ENCODE data around the gene CHRM1.
"Not testable (repeated sequence)": the region's sequence is repeated elsewhere in the genome, so short reads cannot be mapped to it uniquely, and the experiment has no call there.

Gene CHRM1

DNA sequence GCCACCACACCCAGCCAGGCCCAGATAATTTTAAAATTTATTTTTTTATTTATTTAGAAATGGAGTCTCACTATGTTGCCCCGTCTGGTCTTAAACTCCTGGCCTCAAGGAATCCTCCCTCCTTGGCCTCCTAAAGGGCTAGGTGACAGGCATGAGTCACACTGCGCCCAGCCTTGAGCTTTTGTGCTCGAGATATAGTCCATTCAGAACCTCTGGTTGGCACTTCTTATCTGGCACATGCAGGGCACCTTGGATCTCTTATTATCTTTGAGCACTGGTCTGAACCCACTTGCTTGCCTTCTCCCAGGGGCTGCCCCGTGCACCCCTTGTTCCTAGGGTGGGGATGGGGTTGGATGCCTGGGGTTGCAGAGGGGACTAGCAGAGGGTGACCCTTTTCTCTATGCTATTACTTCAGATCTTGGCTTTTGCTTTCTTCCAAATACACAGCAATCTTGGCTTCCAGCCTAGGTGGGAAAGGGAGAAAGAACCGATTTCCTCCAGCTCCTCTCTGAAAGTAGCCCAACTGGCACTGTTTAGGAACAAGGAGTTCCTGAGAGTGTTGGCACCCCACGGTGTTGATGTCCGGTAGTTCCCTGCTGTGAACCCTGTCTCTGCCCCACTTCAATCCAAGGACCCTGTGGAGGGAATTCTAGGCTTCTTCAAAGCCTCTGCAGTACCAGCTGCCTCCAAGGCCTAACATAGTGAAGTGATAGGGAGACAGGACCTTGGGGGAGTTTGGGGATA is 41.8 kb downstream of the CHRM1 start:
- Mint-ChIP-seq H3K9me3 (no peaks in the 10 kb centered on the region), H3K27ac (peak overlapping the region; percentile 100), H3K27me3 (no peaks in the 10 kb centered on the region), H3K4me1 (peaks cover 44% of the 10 kb centered on the region), H3K4me3 (peak overlapping the region; percentile 94)
- DNase-seq (no peak), ATAC-seq (no peak)

DNA sequence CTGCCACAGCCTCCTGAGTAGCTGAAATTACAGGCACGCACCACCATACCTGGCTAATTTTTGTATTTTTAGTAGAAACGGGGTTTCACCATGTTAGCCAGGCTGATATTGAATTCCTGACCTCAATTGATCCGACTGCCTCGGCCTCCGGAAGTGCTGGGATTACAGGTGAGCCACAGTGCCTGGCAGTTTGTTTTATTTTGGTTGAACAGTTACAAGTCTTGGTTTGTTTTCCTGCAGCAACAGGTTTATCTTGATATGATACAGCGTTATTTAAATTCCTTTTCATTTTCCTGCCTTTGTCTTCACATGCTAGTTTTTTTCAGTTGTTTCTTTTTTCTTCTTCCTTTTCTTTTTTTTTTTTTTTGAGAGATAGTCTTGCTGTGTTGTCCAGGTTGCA is 44.5 kb downstream of the CHRM1 start:
- no peak for DNase-seq
- Mint-ChIP-seq H3K27ac (no peak overlapping the region), H3K4me1 (peaks cover 19% of the 10 kb centered on the region), H3K27me3 (no peaks in the 10 kb centered on the region), H3K9me3 (no peaks in the 10 kb centered on the region), H3K4me3 (no peak overlapping the region)
- no peak for ATAC-seq

DNA sequence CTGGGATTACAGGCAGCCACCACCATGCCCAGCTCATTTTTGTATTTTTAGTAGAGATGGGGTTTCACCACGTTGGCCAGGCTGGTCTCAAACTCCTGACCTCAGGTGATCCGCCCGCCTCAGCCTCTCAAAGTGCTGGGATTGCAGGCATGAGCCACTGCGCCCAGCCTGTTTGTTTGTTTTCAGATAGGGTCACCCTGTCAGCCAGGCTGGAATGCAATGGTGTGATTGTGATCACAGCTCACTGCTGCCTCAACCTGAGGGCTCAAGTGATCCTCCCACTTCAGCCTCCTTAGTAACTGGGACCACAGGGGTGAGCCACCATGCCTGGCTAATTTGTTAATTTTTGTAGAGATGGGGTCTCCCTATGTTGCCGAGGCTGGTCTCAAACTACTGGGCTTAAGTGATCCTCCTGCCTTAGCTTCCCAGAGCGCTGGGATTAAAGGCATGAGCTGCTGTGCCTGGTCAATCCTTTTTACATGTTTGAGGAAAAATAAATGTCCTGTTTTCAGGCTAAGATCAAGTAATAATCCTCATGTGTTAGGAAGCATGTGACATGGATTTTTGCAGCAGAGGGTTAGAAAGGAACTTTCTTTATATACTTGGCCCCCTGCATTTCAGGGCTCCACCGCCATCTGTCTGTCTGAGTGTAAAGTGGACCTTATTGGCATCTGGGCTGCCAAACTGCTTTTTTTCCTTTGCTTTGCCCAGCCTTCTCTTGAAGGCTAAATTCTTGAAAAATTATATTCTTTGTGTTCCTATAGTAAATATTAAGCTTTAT is 45.3 kb downstream of the CHRM1 start:
- no peak overlapping the region for H3K4me3 Mint-ChIP-seq
- ATAC-seq: no peak
- no peaks in the 10 kb centered on the region for H3K27me3 Mint-ChIP-seq
- peaks cover 14% of the 10 kb centered on the region for H3K4me1 Mint-ChIP-seq
- no peak overlapping the region for H3K27ac Mint-ChIP-seq
- no peaks in the 10 kb centered on the region for H3K9me3 Mint-ChIP-seq
- no peak for DNase-seq

DNA sequence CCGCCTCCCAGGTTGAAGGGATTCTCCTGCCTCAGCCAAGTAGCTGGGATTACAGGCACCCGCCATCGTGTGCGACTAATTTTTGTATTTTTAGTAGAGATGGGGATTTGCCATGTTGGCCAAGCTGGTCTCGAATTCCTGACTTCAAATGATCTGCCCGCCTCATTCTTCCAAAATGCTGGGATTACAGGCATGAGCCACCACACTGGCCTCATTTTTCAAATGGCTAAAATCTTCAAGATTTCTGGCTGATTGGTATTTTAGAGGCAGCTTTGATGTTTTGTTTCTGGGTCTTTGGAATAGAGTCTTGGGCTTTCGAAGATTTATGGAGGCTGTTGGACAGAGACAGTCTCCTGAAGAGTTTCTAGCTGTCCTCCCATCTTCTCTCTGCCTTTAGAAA is 46.3 kb downstream of the CHRM1 start:
- DNase-seq: no peak
- peaks cover 7% of the 10 kb centered on the region for H3K4me1 Mint-ChIP-seq
- peak overlapping the region in 1 of 2 donors; percentile 15 for H3K27ac Mint-ChIP-seq
- no peaks in the 10 kb centered on the region for H3K27me3 Mint-ChIP-seq
- H3K9me3 Mint-ChIP-seq: no peaks in the 10 kb centered on the region
- ATAC-seq: no peak
- no peak overlapping the region for H3K4me3 Mint-ChIP-seq

DNA sequence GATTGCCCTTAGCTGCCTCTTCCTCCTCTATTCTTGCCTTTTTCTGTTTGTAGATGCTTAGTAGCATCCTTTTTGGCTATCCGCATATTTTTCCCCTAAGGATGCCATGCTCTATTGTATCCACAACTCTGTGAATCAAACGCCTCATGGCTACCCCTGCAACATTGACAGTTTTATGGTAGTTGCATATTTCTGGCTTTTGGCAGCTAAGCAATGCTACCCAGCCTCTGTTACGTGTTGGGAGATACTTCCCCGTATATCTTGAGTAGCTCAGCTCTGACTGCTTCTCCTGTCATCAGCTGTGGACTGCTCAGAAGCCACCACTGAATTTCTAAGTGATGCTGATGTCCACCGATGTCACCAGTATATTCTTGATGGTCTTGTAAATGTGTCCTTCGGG is 55.5 kb downstream of the CHRM1 start:
- Mint-ChIP-seq H3K9me3 (no peaks in the 10 kb centered on the region), H3K4me1 (peaks cover 24% of the 10 kb centered on the region), H3K27me3 (no peaks in the 10 kb centered on the region), H3K4me3 (no peak overlapping the region), H3K27ac (no peak overlapping the region)
- DNase-seq: no peak
- no peak for ATAC-seq

DNA sequence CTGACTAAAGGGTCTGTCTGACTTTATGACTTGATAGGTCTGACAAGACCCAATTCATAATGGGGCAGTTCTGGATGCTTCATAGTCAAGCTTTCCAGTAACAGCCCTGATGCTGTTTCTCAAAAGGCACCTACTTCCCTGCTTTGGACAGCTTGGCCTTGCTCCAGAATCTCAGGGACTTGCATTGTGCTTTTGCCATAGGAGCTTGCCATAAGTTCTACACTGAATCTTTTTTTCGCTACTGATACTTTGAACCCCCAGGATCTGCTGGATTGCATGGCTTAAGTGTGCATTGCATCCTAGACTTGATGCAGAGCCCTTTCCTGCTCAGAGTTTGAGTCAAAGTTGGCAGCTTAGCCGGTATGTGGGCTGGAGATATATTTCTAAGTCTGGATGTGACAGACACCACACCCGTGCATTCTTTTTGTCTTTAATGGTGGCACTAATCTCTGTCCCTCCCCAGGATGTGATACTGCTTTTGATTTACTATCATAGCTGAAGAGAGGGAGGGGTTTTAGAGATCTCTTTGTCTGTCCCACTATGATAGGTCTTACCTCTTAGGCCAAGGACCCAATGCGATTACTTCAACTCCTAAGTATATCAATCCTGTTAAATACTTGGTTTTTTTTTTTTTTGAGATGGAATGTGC is 57.4 kb downstream of the CHRM1 start:
- Mint-ChIP-seq H3K9me3 (no peaks in the 10 kb centered on the region), H3K4me3 (no peak overlapping the region), H3K27me3 (no peaks in the 10 kb centered on the region), H3K4me1 (peaks cover 40% of the 10 kb centered on the region), H3K27ac (no peak overlapping the region)
- DNase-seq (no peak), ATAC-seq (no peak)

DNA sequence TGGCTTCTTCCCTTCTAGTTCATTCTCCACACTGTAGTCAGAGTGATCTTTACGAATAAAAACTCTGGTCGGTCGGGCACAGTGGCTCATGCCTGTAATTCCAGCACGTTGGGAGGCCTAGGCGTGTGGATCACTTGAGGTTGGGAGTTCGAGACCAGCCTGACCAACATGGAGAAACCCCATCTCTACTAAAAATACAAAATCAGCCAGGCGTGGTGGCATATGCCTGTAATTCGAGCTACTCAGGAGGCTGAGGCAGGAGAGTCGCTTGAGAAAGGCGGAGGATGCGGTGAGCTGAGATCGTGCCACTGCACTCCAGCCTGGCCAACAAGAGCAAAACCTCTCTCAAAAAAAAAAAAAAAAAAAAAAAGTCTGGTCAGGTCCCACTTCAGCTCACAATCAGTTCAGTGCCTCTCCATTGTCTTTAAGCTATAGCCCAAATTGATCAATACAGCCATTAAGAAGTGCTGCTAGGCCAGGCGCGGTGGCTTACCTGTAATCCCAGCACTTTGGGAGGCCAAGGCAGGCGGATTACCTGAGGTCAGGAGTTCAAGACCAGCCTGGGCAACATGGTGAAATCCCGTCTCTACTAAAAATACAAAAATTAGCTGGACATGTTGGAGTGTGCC is 59.5 kb downstream of the CHRM1 start:
- H3K4me3 Mint-ChIP-seq, ATAC-seq, H3K27ac Mint-ChIP-seq, DNase-seq, H3K27me3 Mint-ChIP-seq, H3K9me3 Mint-ChIP-seq: not testable (repeated sequence)
- peaks cover 60% of the 10 kb centered on the region for H3K4me1 Mint-ChIP-seq

DNA sequence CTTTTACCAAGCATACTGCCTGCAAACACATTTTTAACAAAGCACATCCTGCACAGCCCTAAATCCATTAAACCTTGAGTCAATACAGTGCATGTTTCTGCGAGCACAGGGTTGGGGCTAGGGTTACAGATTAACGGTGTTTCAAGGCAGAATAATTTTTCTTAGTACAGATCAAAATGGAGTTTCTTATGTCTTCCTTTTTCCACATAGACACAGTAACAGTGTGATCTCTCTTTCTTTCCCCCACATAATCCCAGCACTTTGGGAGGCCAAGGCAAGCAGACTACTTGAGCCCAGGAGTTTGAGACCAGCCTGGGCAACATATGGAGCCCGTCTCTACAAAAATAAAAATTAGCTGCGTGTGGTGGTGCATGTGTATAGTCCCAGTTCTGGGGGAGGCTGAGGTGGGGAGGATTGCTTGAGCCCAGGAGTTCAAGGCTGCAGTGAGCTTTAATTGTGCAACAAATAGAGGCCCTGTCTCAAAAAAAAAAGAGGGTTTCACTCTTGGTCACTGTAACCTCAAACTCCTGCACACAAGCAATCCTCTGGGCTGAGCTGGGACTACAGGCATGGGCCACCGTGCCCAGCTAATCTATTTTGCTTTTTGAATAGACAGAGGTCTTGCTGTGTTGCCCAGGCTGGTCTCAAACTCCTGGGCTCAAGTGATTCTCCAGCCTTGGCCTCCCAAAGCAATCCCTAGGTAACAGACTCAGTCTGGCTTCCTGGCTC is 60.2 kb downstream of the CHRM1 start:
- no peaks in the 10 kb centered on the region for H3K27me3 Mint-ChIP-seq
- no peak overlapping the region for H3K27ac Mint-ChIP-seq
- ATAC-seq (peak; percentile 61), DNase-seq (no peak)
- H3K4me1 Mint-ChIP-seq: peaks cover 60% of the 10 kb centered on the region
- H3K4me3 Mint-ChIP-seq: no peak overlapping the region
- no peaks in the 10 kb centered on the region for H3K9me3 Mint-ChIP-seq

DNA sequence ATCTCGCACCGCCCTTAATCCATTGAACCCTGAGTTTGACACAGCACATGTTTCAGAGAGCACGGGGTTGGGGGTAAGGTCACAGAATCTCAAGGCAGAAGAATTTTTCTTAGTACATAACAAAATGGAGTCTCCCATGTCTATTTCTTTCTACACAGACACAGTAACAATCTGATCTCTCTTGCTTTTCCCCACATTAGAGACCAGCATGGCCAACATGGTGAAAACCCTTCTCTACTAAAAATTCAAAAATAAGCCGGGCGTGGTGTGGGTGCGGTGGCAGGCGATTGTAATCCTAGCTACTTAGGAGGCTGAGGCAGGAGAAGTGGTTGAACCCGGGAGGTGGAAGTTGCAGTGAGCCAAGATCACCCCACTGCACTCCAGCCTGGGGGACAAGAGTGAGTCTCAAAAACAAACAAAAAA is 61.9 kb downstream of the CHRM1 start:
- not testable (repeated sequence) for H3K27me3 Mint-ChIP-seq, H3K9me3 Mint-ChIP-seq, DNase-seq, ATAC-seq
- Mint-ChIP-seq H3K4me1 (peaks cover 68% of the 10 kb centered on the region), H3K4me3 (peak overlapping the region in 1 of 2 donors; percentile 18), H3K27ac (peak overlapping the region; percentile 8 to 27)
